Activated CD8-positive, alpha-beta memory T cell treated with anti-CD3 and anti-CD28 coated beads, Interleukin-2, amount 10 ng/mL, durations not matched to agents 7 days and 5 days (primary cell): ENCODE data around the gene CHGA. TPM values are rescaled to one million over a fixed set of nuclear protein-coding genes. Genes with fewer than 3 reads are reported as not detected.

Source experiments
- total RNA-seq, 2 experiments: library from RNA; stranded (reverse); gene quantifications; one replicate each; pipeline ENCODE4 v1.2.3, GENCODE V29; 2021

CHGA gene
- total RNA-seq, 2 experiments from 2014 or later = not detected

Other genes with a start within 250 kb of the CHGA start
- gene LGMN, start 174.5 kb upstream of the CHGA start, total RNA-seq = 1 to 10 TPM in 1 of 2 experiments, under 1 TPM in 1; 0.63 to 1.2 TPM
- 10 to 100 TPM; 18.5 to 19.7 TPM for gene GOLGA5, start 128.8 kb upstream of the CHGA start, total RNA-seq
- gene ITPK1, start 192.8 kb downstream of the CHGA start, total RNA-seq = 100 to 1,000 TPM in 1 of 2 experiments, 10 to 100 TPM in 1; 96.1 to 103 TPM